NCI-H1092 treated with DMSO at 0.1 percent for 48 hours (cell line): Measurements from ENCODE around the gene ZNF689.
"Not testable (repeated sequence)": the region's sequence is repeated elsewhere in the genome, so short reads cannot be mapped to it uniquely, and the experiment has no call there.

ENCODE experiments used
- DNase-seq: peaks from one replicate; lab custom pipeline; 2025; lab: John Stamatoyannopoulos, UW

Gene ZNF689

DNA sequence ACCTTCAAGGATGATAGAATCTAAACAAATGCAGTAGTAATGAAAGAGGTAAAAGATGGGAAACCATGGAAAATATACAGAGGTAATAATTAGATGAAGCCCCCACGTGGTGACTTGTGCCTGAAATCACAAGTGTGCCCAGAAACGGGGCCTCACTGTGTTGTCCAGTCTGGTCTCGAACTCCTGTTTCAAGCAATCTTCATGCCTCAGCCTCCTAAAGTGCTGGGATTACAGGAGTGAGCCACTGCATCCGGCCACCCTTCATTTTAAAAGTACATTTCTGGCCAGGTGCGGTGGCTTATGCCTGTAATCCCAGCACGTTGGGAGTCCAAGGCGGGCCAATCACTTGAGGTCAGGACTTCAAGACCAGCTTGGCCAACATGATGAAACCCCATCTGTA lies 26.4 kb upstream of the ZNF689 start:
- DNase-seq: no peak

DNA sequence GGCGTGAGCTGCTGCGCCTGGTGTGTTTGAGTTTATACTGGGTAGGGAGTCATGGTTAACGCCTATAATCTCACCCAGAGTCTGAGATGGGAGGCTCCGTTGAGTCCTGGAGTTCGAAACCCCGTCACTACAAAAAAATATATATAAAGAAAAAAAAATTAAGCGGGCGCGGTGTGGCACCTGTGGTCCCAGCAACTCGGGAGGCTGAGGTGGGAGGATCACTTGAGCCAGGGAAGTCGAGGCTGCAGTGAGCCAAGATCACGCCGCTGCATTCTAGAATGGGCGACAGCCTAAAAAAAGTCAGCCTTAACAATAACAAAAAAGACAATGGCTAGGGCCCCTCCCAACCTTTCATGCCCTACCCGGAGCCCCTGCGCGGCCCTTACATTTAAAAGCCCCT lies 23.3 kb upstream of the ZNF689 start:
- no peak for DNase-seq

DNA sequence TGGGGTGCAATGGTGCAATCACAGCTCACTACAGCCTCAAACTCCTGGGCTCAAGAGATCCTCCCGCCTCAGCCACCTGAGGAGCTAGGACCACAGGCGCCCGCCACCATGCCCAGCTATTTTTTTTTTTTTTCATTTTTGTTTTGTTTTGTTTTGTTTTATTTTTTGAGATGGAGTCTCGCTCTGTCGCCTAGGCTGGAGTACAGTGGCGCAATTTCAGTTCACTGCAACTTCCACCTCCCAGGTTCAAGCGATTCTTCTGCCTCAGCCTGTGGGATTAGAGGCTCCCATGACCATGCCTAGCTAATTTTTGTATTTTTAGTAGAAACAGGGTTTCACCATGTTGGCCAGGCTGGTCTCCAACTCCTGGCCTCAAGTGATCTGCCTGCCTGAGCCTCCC lies 22.3 kb upstream of the ZNF689 start:
- not testable (repeated sequence) for DNase-seq

DNA sequence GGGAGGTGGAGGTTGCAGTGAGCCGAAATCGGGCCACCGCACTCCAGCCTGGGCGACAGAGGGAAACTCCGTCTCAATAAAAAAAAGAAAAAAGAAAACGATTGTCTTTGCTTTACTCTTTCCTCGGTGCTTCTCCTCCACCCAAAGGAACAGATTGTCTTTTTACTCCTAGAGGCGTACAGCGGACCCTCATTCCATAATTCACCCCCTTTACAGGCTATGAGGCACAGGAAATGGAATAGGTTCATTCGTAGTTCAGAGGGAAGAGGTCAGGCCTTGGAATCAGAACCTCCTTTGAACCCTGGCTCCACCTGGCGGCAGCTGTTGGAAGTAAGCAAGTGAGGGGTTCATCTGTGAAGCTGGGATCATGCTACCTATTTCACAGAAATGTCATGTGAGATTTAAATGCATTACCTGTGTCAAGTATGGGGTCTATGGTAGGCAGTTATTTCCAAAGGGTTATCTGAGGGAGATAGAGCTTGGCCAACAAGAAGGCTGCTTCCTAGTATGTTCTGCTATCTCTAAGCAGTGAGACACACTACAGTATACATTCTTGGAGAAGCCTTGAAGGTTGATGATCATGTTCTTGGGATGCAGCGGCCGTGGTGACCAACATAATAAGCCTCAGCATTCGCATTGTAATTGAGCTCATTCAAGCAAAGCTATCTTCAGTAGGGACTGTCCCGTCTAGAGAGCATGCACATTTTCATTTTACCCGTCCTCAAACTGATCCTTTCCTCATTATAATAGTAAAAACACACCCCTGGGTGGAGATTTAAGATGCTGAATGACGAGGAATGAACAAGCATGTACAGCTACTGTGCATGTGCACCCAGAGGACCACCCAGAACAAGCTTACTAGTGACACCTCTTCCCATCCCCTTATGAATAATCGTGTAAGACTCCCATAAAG lies 18.7 kb upstream of the ZNF689 start:
- peak; percentile 76 for DNase-seq

DNA sequence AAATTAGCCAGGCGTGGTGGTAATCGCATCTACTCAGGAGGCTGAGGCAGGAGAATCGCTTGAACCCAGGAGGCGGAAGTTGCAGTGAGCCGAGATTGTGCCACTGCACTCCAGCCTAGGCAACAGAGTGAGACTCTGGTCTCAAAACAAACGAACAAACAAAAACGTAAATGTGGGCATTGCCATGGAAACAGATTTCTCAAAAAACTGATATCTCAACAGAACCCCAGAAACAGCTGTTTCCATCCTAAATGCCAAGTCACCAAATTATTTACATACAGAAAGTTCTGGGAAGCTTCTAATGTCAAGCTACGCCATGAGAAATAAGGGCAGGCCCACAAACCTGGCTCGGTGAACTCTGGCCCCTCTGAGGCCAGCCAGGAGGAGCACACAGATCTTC lies 16.0 kb upstream of the ZNF689 start:
- DNase-seq: no peak

DNA sequence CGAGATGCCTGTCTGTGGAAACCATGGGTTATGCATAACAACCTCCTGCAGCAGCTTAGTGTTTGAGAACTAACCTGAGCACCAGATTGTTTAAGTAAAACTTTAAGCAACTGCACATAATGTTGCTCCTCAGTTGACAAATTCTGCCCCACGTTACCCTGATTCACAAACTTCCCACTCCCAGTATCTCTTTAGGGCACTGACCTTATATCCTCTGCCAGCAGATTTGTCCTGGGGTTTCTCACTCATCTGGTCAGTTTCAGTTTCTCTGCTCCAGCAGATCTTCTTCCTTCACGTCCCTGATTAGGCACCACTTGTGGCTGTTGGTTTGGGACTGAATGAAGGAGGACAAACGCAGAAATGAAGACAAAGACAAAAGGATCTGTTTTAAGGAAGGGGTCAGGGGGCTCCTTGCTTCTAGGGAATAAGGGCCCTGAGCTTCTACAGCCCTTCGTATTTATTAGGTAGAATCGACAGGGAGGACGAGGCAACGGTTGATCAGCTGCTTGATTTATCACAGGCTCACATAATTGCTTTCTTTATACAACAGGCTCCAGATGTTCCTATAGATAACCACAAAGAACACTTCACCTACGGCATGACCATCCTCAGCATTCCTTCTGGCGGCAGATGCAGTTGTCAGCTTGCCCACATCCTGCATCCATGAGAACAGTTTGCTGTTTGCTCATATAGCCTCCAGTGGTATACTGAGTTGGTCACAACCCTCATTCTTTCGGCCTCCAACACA lies 13.5 kb upstream of the ZNF689 start:
- no peak for DNase-seq

DNA sequence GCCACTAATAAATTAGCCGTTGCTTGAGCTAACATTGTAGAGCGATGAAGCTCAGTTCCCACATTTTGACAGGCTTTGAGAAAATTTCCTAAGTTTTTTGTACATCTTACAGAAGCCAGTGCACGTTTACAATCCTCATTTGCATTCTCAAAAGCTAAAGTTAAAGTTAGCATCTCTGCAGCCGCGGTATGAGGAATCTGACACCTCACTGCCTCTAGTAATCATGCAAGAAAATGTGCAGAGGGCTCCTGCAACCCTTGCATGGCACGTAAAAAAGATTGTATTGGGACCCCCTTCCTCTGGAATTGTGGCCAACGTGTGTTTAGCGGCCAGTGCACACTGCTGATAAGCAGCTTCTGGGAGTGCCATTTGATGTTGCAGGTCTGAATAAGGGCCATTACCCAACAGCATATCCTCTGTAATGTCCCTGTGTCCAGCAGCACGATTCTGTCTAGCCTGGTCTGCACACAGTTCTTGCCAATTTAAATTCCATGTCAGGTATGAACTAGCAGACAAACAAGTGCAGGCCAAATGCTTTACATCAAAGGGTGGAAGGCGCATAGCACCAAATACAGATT lies 12.4 kb upstream of the ZNF689 start:
- DNase-seq: no peak

DNA sequence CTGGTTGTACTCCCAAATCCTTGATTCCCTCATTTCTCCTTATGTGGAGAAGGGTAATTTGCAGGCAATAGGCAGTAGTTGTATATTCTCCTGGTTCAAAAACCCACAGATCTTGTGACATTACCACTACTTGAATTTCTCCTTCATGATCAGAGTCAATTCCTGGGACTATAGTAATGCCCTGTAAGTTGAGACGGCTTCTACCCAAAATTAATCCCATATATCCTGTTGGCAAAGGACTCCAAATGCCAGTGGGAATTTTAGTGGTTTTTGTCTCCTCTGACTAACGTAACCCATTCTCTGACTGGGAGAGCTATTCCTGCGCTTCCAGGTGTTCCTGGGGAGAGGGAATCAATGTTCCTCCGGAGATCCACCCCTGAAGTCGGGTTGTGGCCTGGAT lies 11.6 kb upstream of the ZNF689 start:
- DNase-seq: no peak

DNA sequence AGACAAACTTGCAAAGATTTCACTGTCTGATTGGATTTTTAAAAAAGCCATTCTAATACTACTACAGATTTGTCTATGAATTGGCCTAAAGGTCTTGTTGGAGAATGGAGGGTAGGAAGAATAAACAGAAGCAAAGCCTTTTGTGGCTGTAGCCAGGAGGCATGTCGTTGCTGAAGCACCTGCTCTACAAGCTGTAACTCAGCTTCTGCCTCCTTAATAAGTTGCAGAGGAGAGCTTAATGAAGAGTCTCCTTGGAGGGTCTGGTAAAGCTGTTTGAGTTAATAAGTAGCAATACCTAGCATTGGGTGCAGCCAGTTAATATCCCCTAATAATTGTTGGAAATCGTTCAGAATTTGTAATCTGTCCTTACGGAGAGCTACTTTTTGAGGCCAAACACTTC lies 10.0 kb upstream of the ZNF689 start:
- DNase-seq: peak; percentile 2

DNA sequence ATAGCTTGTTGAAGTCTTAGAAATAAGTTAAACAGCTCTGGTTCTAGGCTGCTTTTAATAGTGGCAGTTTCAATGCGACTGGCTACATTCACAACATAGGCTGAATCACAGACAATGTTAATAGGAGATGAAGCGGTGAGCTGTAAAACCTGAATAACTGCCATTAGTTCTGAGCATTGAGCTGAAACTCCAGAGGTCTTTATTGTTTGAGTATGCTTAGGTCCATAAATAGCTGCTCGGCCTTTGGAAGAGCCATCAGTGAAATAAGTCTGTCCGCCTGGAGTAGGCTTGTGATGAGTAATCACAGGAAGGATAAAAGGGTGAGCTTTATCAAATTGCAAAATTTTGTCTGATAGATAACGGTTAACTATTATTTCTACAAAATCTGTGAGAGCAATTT lies 9.4 kb upstream of the ZNF689 start:
- no peak for DNase-seq

DNA sequence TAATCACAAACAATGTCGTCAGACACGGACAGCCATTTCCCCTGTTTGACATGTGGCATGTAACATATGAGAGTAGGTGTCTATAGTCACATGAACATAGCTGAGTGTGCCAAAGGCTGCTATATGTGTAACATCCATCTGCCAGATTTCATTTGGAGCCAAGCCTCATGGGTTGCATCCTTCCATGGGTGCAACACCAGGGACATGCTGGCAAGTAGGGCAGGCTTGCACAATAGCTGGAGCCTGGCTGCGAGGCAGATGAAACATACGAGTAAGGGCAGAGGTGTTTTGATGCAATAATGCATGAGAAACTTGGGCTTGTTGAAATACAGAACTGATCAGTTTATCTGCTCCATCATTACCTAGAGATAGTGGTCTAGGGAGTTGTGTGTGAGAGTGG lies 9.0 kb upstream of the ZNF689 start:
- no peak for DNase-seq

DNA sequence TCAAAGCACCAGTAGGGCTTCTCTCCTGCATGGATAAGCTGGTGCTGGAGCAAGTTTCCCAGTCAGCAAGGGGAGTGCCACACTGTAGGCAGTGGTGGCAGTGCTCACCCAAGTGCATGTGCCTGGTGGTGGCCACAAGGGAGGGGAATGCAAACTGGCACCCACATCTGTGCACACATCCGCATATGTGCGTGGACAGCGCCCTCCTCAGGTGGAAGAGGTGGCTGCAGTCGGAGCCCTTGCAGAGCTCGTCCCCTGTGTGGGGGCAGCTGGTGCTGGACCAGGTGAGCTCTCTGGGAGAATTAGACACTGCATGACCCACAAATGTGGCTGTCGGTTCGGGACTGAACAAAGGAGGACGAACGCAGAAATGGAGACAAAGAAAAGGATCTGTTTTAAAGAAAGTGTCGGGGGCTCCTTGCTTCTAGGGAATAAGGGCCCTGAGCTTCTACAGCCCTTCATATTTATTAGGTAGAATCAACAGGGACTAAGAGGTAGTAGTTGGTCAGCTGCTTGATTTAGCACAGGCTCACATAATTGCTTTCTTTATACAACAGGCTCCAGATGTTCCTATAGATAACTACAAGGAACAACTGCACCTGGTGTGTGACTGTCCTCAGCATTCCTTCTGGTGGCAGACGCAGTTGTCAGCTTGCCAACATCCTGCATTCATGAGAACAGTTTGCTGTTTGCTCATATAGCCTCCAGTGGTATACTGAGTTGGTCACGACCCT lies 5.3 kb upstream of the ZNF689 start:
- peak; percentile 20 for DNase-seq

DNA sequence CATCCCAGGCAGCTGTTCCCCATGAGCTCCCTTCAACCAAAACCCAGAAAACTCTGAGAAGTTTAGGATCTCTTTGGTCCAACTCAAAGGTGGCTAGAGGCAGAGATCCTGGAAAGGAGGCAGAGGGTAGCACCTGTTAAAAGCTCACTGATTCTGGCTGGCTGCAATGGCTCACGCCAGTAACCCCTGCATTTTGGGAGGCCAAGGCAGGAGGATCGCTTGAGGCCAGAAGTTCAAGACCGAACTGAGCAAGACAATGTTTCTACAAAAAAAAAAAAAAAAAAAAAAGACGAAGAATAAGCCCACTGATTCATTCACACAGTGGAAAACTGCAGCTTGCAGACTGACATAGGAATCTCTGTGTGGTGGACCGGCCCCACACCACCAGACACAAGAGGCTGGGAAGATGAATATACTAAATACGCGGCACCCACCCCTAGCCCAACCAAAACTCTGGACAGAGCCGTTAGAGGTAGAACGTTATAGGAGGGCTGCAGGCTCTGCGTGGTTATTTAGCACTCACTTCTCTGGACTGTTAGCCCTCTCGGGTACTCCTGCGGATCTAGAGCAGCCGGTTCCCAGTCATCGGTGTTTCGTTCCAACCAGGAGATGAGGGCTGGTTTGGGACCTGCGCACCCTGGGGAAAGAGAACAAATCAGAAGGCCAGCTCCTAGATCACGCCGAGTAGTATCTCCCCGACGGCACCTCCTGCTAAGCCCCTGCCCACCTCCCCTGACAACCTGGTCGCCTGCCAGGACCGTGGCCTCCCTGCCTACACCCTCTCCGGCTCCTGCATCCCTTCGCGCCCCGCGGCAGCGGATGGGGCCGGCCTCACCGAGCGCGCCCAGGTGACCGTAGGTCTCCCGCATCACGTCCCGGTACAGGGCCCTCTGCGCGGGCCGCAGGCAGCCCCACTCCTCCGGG lies 925 bp downstream of the ZNF689 start:
- peak; percentile 65 for DNase-seq

DNA sequence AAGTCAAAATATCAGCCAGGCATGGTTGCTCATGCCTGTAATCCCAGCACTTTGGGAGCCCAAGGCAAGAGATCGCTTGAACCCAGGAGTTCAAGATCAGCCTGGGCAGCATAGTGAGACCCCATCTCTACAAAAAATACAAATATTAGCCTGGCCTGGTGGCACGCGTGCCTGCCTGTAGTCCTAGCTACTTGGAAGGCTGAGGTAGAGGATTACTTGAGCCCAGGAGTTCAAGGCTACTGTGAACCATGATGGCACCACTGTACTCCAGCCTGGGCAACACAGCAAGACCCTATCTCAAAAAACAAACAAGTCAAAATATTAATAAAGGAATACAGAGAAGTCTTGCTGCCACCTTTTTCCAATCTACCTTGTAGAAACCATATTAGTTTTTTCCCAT lies 4.2 kb downstream of the ZNF689 start:
- no peak for DNase-seq

DNA sequence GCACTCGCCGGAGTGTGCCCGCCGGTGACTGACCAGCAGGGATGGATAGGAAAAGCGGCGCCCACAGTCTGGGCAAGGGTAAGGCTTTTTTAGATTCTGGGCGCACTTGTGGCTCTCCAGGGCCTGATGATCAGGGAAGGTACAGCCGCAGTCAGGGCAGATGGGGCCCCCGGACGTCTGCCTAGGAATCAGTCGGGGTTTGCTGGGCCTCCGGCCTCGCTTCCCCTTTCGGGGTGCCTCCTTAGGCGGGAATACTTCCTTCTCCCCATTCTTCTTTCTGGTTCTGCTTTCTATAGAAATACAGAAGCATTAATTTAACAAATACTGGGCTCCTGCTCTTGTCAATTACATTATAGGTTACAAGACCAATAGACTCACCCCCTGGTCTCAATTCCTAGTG lies 5.0 kb downstream of the ZNF689 start:
- DNase-seq: no peak

DNA sequence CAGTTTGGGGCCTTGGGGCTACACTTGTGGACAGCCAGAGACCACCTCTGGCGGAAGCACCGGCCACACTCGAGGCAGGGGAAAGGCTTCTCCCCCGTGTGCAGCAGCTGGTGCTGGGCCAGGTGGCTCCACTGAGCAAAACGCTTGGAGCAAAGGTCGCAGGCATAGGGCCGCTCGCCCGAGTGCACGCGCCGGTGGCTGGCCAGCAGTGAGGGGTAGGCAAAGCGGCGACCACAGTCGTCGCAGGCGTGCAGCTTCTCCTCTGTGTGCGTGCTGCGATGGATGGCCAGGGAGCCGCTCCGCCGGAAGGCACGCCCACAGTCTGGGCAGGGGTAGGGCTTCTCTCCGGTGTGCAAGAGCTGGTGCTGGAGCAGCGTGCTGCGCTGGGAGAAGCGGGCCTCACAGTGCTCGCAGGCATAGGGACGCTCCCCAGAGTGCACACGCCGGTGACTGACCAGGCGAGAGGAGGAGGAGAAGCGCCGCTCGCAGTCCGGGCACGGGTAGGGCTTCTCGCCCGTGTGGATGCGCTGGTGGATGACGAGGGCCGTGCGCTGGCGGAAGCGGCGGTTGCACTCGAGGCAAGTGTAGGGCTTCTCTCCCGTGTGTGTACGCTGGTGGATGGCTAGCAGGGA lies 5.8 kb downstream of the ZNF689 start:
- no peak for DNase-seq

DNA sequence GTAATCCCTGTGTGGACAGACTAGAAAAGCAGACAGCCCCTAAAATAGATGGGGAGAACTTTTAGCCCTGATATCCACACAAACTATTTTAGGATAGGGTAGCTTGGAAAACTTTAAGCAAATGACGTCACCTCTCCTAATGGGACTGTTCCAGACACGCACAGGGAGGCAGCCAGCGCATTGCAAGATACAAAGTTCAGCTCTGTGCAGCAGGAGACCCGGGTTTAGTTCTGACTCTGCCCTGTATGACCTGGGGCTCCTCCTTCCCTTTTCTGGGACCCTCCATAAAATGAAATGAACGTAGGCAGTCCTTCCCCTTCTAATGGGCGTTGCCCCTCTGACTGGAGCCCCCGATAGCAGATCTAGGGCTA lies 6.3 kb downstream of the ZNF689 start:
- DNase-seq: no peak

DNA sequence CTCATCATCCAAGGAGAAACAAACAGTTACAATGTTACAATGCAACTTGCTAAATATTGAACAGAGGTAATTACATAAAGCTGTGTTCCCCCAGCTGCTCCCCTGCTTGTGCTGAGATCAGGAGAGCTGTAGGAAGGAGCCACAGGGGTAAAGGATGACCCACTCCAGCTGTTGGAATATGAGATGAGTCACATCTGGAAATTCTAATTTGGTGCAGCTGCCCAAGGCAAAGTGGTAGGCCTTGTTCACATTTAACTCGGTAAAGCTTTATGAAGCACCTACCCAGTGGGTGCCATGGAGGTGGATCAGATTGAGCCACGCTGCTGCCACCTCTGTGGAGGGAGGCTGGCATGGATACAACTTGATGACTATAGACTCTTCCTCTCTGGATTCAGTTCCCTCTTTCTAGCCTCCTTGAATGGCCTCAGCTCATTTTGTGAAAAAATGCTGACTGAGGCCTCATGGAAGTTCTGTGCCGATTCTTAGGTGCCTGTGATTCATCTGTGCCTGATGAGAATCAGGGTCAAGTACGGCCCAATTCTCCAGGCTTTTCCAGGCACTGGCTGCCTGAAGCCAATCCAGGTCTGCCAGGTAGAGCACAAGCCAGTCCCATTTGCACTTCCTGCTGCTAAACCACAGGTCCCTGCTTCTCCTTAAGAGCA lies 7.4 kb downstream of the ZNF689 start:
- no peak for DNase-seq

DNA sequence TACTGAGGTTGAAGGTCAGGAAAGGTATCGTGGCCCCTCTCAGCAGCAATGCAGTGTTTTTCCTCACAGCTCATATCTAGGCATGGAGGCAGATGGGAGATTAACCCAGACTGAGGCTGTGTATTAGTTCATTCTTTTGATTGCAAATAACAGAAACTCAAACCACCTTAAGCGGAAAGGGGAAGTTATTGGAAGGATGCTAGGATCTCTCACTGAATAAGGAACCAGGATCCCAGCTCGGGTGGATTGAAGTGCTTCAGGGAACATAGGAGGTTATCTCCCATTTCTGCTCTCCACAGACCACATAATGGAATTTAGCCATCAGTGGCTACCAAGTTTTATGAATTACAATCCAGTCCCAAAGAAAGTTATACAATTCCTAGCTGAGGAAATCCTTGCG lies 8.2 kb downstream of the ZNF689 start:
- no peak for DNase-seq

DNA sequence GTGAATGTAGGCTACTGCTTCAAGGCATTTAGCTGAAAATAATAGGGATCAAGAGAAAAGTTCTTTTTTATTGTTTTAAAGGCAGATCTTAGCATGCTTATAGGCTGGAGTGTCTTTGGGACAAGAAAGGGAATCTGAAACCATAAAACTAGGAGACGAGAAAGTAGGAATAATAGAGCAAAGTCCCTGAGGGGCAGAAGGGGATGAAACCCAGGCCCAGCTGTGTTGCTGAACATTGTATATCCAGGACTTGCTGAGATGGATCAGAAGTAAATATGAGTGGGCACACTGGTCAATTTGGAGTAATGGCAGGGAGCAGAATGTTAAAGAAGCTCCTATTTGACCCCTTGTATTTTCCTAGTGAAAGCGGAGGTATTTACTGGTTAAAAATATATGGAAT lies 9.3 kb downstream of the ZNF689 start:
- DNase-seq: no peak
